ENCODE results near the gene BBC3.

Gene BBC3

GRCh38 chr19:47230054-47230920, 712 bp downstream of the BBC3 start:
- H3K36me3 ChIP-seq (ENCODE audit: control insufficient read depth, insufficient read depth, low read length), result peaks cover 3% of the 10 kb centered on the region; the same call in 1 of the 2 replicates
- TF ChIP-seq CTCF (IDR thresholded peaks at IDR 0.05; ENCODE audit: insufficient read depth, low read length, poor library complexity, severe bottlenecking), result peak; percentile 65
- H3K4me3 ChIP-seq (replicated peaks; ENCODE audit: low read depth, low read length), result peak overlapping the region; percentile 88
- DNase-seq (ENCODE audit: extremely low read depth, insufficient read length), result peak; percentile 85
- no peaks in the 10 kb centered on the region for H3K27me3 ChIP-seq (replicated peaks; ENCODE audit: control insufficient read depth, insufficient read depth, low read length)

GRCh38 chr19:47229676-47230053, 1.3 kb downstream of the BBC3 start:
- DNase-seq (ENCODE audit: extremely low read depth, insufficient read length), result no peak
- Histone ChIP-seq H3K36me3 (ENCODE audit: control insufficient read depth, insufficient read depth, low read length) (peaks cover 4% of the 10 kb centered on the region), H3K4me3 (replicated peaks; ENCODE audit: low read depth, low read length) (peak overlapping the region; percentile 88), H3K27me3 (replicated peaks; ENCODE audit: control insufficient read depth, insufficient read depth, low read length) (no peaks in the 10 kb centered on the region)
- TF ChIP-seq CTCF (IDR thresholded peaks at IDR 0.05; ENCODE audit: insufficient read depth, low read length, poor library complexity, severe bottlenecking), result no peak

- peak overlapping the region; percentile 88 for H3K4me3 ChIP-seq (replicated peaks; ENCODE audit: low read depth, low read length)
- no peaks in the 10 kb centered on the region for H3K27me3 ChIP-seq (replicated peaks; ENCODE audit: control insufficient read depth, insufficient read depth, low read length)
- peaks cover 4% of the 10 kb centered on the region for H3K36me3 ChIP-seq (ENCODE audit: control insufficient read depth, insufficient read depth, low read length)
- DNase-seq (ENCODE audit: extremely low read depth, insufficient read length), result peak; percentile 38
- no peak for TF ChIP-seq CTCF (IDR thresholded peaks at IDR 0.05; ENCODE audit: insufficient read depth, low read length, poor library complexity, severe bottlenecking)
Observed at GRCh38 chr19:47228937-47229675, 1.9 kb downstream of the BBC3 start.

GRCh38 chr19:47228168-47228936, 2.6 kb downstream of the BBC3 start:
- H3K36me3 ChIP-seq (ENCODE audit: control insufficient read depth, insufficient read depth, low read length), result peaks cover 6% of the 10 kb centered on the region
- TF ChIP-seq CTCF (IDR thresholded peaks at IDR 0.05; ENCODE audit: insufficient read depth, low read length, poor library complexity, severe bottlenecking), result no peak
- no peaks in the 10 kb centered on the region for H3K27me3 ChIP-seq (replicated peaks; ENCODE audit: control insufficient read depth, insufficient read depth, low read length)
- H3K4me3 ChIP-seq (replicated peaks; ENCODE audit: low read depth, low read length), result peak overlapping the region; percentile 88
- DNase-seq (ENCODE audit: extremely low read depth, insufficient read length), result peak; percentile 70

GRCh38 chr19:47227352-47228167, 3.4 kb downstream of the BBC3 start:
- no peaks in the 10 kb centered on the region for H3K27me3 ChIP-seq (replicated peaks; ENCODE audit: control insufficient read depth, insufficient read depth, low read length)
- DNase-seq (ENCODE audit: extremely low read depth, insufficient read length), result peak; percentile 85
- TF ChIP-seq CTCF (IDR thresholded peaks at IDR 0.05; ENCODE audit: insufficient read depth, low read length, poor library complexity, severe bottlenecking), result no peak
- H3K4me3 ChIP-seq (replicated peaks; ENCODE audit: low read depth, low read length), result peak overlapping the region; percentile 88
- H3K36me3 ChIP-seq (ENCODE audit: control insufficient read depth, insufficient read depth, low read length), result peaks cover 6% of the 10 kb centered on the region

All from GM06990 (cell line).